HS-5 (cell line): ENCODE measurements around the gene CLCNKA.
"Not testable (repeated sequence)": the region's sequence is repeated elsewhere in the genome, so short reads cannot be mapped to it uniquely, and the experiment has no call there.

Source experiments
- DNase-seq: peaks from one replicate; pipeline ENCODE4 v3.0.0-alpha.2; 2012; ENCODE audit warnings: low read depth

The CLCNKA gene

GRCh38 chr1:16042096-16042495, 20.3 kb downstream of the CLCNKA start:
- no peak for DNase-seq

- DNase-seq = not testable (repeated sequence)
Measured at GRCh38 chr1:16042654-16043053, 20.8 kb downstream of the CLCNKA start.

GRCh38 chr1:16043521-16043920, 21.7 kb downstream of the CLCNKA start, which contains the start of gene CLCNKB:
Gene CLCNKB, plus strand, starts transcription at chr1:16043782. Its CDS starts 711 bp downstream, at chr1:16044493.
- DNase-seq = no peak

GRCh38 chr1:16043950-16044349, 22.1 kb downstream of the CLCNKA start:
- no peak for DNase-seq

GRCh38 chr1:16046842-16047241, 25.0 kb downstream of the CLCNKA start:
- no peak for DNase-seq

GRCh38 chr1:16047791-16048475, 26.1 kb downstream of the CLCNKA start:
- DNase-seq = no peak

- no peak for DNase-seq
Measured at GRCh38 chr1:16048573-16049189, 26.8 kb downstream of the CLCNKA start.

- DNase-seq = no peak
Measured at GRCh38 chr1:16050328-16050727, 28.5 kb downstream of the CLCNKA start.

GRCh38 chr1:16051039-16051438, 29.2 kb downstream of the CLCNKA start:
- DNase-seq = no peak

- DNase-seq = not testable (repeated sequence)
Measured at GRCh38 chr1:16051949-16052348, 30.1 kb downstream of the CLCNKA start.

- no peak for DNase-seq
Measured at GRCh38 chr1:16053781-16054502, 32.1 kb downstream of the CLCNKA start.

- no peak for DNase-seq
Measured at GRCh38 chr1:16054598-16055540, 33.0 kb downstream of the CLCNKA start.

GRCh38 chr1:16055613-16056520, 34.0 kb downstream of the CLCNKA start:
- no peak for DNase-seq

- not testable (repeated sequence) for DNase-seq
Measured at GRCh38 chr1:16056521-16056912, 34.7 kb downstream of the CLCNKA start.

- DNase-seq = not testable (repeated sequence)
Measured at GRCh38 chr1:16057314-16057915, 35.6 kb downstream of the CLCNKA start.

- not testable (repeated sequence) for DNase-seq
Measured at GRCh38 chr1:16058394-16059120, 36.7 kb downstream of the CLCNKA start.

GRCh38 chr1:16061266-16061665, 39.4 kb downstream of the CLCNKA start:
- no peak for DNase-seq

GRCh38 chr1:16061989-16062686, 40.3 kb downstream of the CLCNKA start:
- not testable (repeated sequence) for DNase-seq

GRCh38 chr1:16062687-16063075, 40.8 kb downstream of the CLCNKA start:
- not testable (repeated sequence) for DNase-seq
